ENCODE data around the gene LAMA5. TPM values are rescaled to one million over a fixed set of nuclear protein-coding genes. Genes with fewer than 3 reads are reported as not detected.

LAMA5 gene
- total and polyA plus RNA-seq, 2 experiments from 2014 or later, result 201 to 298 TPM

- H3K4me3 ChIP-seq, result no peak overlapping the region
- no peak overlapping the region for H3K27ac Mint-ChIP-seq
These were observed 92.7 kb downstream of the LAMA5 start for GRCh38 chr20:62274332-62274950.

More at GRCh38 chr20:62274332-62274950, 92.7 kb downstream of the LAMA5 start:
- DNase-seq (ENCODE audit: low spot score) (no peak), ATAC-seq (no peak)
- peaks cover 3% of the 10 kb centered on the region; the same call in 1 of the 3 replicates for H3K4me1 Mint-ChIP-seq
- H3F3A ChIP-seq (replicated peaks; ENCODE audit: low read depth), result no peaks in the 10 kb centered on the region
- no peaks in the 10 kb centered on the region for H3K27me3 Mint-ChIP-seq (ENCODE audit: insufficient read depth, low read depth, poor library complexity)
- no peak for TF ChIP-seq ZNF462 (CRISPR knock-in tag; IDR thresholded peaks at IDR 0.05)
- no peak for TF ChIP-seq ZNF114 (CRISPR knock-in tag; IDR thresholded peaks at IDR 0.05)
- H3K27ac ChIP-seq (ENCODE audit: low read depth), result no peak overlapping the region
- H2AFZ ChIP-seq, result no peak overlapping the region
- H3K4me3 Mint-ChIP-seq, result no peak overlapping the region
- no peaks in the 10 kb centered on the region for H3K9me2 ChIP-seq (ENCODE audit: insufficient read depth)
- H3K4me2 ChIP-seq, result no peak overlapping the region
- peaks cover 22% of the 10 kb centered on the region for H3K36me3 Mint-ChIP-seq (ENCODE audit: low read depth)
- no peaks in the 10 kb centered on the region for H3K27me3 ChIP-seq (ENCODE audit: insufficient read depth)
- no peaks in the 10 kb centered on the region for H3K79me2 ChIP-seq (replicated peaks; ENCODE audit: insufficient read depth)
- H3K9me3 Mint-ChIP-seq, result no peaks in the 10 kb centered on the region
- no peaks in the 10 kb centered on the region for H3K4me1 ChIP-seq (ENCODE audit: insufficient read depth)
- no peaks in the 10 kb centered on the region; the same call in 1 of the 2 replicates for H4K20me1 ChIP-seq (replicated peaks; ENCODE audit: insufficient read depth)
- H3K36me3 ChIP-seq (ENCODE audit: insufficient read depth), result no peaks in the 10 kb centered on the region

Data from GM23338 (cell line).